ENCODE data around the gene HINT1. TPM values are rescaled to one million over a fixed set of nuclear protein-coding genes. Genes with fewer than 3 reads are reported as not detected.

Gene HINT1
- 100 to 1,000 TPM; 143 to 187 (median 161) TPM for total RNA-seq

DNA sequence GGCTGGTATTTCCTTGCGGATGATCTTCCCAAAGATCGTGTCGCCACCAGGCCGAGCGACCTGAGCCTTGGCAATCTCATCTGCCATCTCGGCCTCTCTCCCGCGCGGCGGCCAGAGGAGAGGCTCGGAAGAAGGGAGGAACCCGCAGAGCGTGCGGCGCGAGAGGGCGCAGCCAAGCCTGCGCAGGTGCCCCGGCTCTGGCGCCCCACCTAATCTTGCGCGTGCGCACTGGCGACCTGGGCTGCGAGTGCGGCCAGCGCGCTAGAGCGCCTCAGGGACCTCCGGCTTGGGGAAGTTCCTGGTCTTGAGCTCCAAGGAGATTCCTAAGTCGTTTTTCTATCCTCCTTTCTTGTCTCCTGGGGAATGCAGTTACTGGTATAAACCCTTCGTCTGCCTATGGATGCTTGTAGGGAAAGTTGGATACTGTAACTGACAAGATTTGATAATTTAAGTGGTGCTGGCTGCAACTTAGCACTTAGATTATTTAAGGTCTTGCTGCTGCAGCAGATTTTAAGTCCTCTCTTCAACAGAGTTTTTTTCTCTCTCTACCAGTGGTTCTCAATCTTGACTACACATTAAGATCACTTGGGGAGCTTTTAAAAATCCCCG lies at the start of gene HINT1:
Gene HINT1 (minus strand): TSS at position 138 of the 609 bp plus-strand sequence. CDS start 51 bp downstream, at position 87.
- ATAC-seq (ENCODE audit: low FRiP score) (peak; percentile 92), DNase-seq (ENCODE audit: low spot score) (peak; percentile 82)
- TF ChIP-seq, protein P1, sequence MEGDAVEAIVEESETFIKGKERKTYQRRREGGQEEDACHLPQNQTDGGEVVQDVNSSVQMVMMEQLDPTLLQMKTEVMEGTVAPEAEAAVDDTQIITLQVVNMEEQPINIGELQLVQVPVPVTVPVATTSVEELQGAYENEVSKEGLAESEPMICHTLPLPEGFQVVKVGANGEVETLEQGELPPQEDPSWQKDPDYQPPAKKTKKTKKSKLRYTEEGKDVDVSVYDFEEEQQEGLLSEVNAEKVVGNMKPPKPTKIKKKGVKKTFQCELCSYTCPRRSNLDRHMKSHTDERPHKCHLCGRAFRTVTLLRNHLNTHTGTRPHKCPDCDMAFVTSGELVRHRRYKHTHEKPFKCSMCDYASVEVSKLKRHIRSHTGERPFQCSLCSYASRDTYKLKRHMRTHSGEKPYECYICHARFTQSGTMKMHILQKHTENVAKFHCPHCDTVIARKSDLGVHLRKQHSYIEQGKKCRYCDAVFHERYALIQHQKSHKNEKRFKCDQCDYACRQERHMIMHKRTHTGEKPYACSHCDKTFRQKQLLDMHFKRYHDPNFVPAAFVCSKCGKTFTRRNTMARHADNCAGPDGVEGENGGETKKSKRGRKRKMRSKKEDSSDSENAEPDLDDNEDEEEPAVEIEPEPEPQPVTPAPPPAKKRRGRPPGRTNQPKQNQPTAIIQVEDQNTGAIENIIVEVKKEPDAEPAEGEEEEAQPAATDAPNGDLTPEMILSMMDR (IDR thresholded peaks at IDR 0.05), result no peak

DNA sequence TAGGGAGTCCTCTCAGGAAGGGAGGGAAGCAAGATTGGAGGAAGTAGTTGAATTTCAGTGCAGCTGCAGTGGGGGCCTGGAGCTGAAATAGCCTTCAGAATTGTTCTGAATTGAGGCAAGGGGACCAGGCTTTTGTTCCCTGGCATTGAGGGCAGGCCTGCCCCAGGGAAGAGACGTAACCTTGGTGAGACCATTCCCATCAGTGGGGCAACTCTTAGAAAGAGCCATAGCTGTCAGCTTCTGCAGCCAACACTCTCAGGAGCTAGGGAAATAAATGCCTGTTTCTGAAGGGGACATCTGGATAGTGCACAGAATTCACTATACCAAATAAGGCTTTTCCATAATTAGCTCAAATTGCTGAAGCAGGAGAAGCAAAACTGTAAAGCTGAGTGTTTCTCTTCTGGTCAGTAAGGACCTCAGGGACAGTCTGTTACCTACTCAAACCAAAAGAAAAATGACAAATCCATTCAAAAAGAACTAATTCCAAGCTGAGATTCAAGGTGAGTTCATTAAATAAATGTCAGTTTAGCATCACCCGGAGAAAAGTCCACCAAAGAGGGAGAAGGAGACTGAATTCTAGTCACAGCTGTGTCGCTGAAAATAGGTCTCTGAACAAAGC lies 49.7 kb upstream of the HINT1 start:
- DNase-seq (ENCODE audit: low spot score) (no peak), ATAC-seq (ENCODE audit: low FRiP score) (no peak)
- TF ChIP-seq, protein P1 (IDR thresholded peaks at IDR 0.05), result no peak

- DNase-seq (ENCODE audit: low spot score), result no peak
- ATAC-seq (ENCODE audit: low FRiP score), result no peak
- TF ChIP-seq, protein P1 (IDR thresholded peaks at IDR 0.05), result no peak
Observed at GRCh38 chr5:131212471-131213021, 47.5 kb upstream of the HINT1 start.

GRCh38 chr5:131211669-131212068 lies 46.6 kb upstream of the HINT1 start:
- TF ChIP-seq, protein P1 (IDR thresholded peaks at IDR 0.05), result no peak
- ATAC-seq (ENCODE audit: low FRiP score) (no peak), DNase-seq (ENCODE audit: low spot score) (no peak)

- TF ChIP-seq, protein P1 (IDR thresholded peaks at IDR 0.05), result no peak
- DNase-seq (ENCODE audit: low spot score) (no peak), ATAC-seq (ENCODE audit: low FRiP score) (no peak)
Observed at GRCh38 chr5:131210151-131210510, 45.1 kb upstream of the HINT1 start.

- TF ChIP-seq, protein P1 (IDR thresholded peaks at IDR 0.05), result no peak
- DNase-seq (ENCODE audit: low spot score) (no peak), ATAC-seq (ENCODE audit: low FRiP score) (no peak)
Observed at GRCh38 chr5:131209506-131210150, 44.6 kb upstream of the HINT1 start.
